OCI-LY7 (cell line): Measurements from ENCODE around the gene CDK14. TPM values are rescaled to one million over a fixed set of nuclear protein-coding genes. Genes with fewer than 3 reads are reported as not detected.

Experiments
- BruUV-seq: library from RNA; stranded (reverse); fragments of 400-500 nt; replicated peaks from 2 replicates; lab custom pipeline; 2021; lab: Mats Ljungman, UMichigan
- CTCF ChIA-PET: fragments of 300-600 bp; sonication (Branson Sonifier 250); formaldehyde crosslinking; loops from one replicate; lab custom pipeline; 2022; ENCODE audit warnings: antibody characterized with exemption; ENCODE audit not compliant: unreplicated experiment; lab: Charles Lee
- POLR2A ChIA-PET: fragments of 300-600 bp; sonication (Branson Sonifier 250); formaldehyde crosslinking; loops from one replicate; lab custom pipeline; 2022; ENCODE audit warnings: antibody characterized with exemption; lab: Charles Lee
- DNase-seq: peaks from one replicate; pipeline ENCODE4 v3.0.0-alpha.2; 2015; ENCODE audit warnings: low spot score
- H2AFZ ChIP-seq: fragments of 200-600 bp; sonication (generic), shearing (Covaris generic); 2 replicates; pipeline ENCODE4 v1.6.1; 2014; ENCODE audit warnings: mild to moderate bottlenecking, antibody characterized with exemption, low read length, moderate library complexity
- H3K27ac ChIP-seq: fragments of 200-600 bp; sonication (generic); 2 replicates; pipeline ENCODE4 v1.5.1; 2014; ENCODE audit warnings: mixed run types, low read depth, mild to moderate bottlenecking, moderate library complexity, low read length, inconsistent platforms; ENCODE audit not compliant: poor library complexity, severe bottlenecking
- H3K36me3 ChIP-seq: fragments of 200-600 bp; sonication (generic); 2 replicates; pipeline ENCODE4 v1.6.1; 2014; ENCODE audit warnings: mild to moderate bottlenecking, antibody characterized with exemption, low read length, moderate library complexity, mixed read lengths; ENCODE audit not compliant: insufficient read depth
- H3K4me1 ChIP-seq: fragments of 200-600 bp; sonication (generic); 2 replicates; pipeline ENCODE4 v1.5.1; 2014; ENCODE audit warnings: mild to moderate bottlenecking, low read length; ENCODE audit not compliant: insufficient read depth, poor library complexity, severe bottlenecking
- H3K4me2 ChIP-seq: fragments of 200-600 bp; sonication (generic); 2 replicates; pipeline ENCODE4 v1.6.1; 2014; ENCODE audit warnings: mild to moderate bottlenecking, low read length
- H3K4me3 ChIP-seq: fragments of 200-600 bp; sonication (generic); 2 replicates; pipeline ENCODE4 v1.5.1; 2014; ENCODE audit warnings: mild to moderate bottlenecking, low read depth, low read length; ENCODE audit not compliant: poor library complexity, severe bottlenecking
- H3K79me2 ChIP-seq: fragments of 200-600 bp; sonication (generic); 2 replicates; pipeline ENCODE4 v1.6.1; 2016; ENCODE audit warnings: low read depth, mild to moderate bottlenecking, low read length, moderate library complexity, mixed read lengths; ENCODE audit not compliant: insufficient read depth
- H3K9me2 ChIP-seq: fragments of 200-600 bp; sonication (generic); 2 replicates; pipeline ENCODE4 v1.6.1; 2016; ENCODE audit warnings: mild to moderate bottlenecking, low read length, mixed read lengths; ENCODE audit not compliant: insufficient read depth
- H3K9me3 ChIP-seq: fragments of 200-600 bp; sonication (generic); 2 replicates; pipeline ENCODE4 v1.6.1; 2014; ENCODE audit warnings: mild to moderate bottlenecking, mixed run types, low read length, mixed read lengths
- H4K20me1 ChIP-seq: fragments of 200-600 bp; sonication (generic); 2 replicates; pipeline ENCODE4 v1.6.1; 2014; ENCODE audit warnings: mild to moderate bottlenecking, antibody characterized with exemption, low read length, moderate library complexity, mixed read lengths; ENCODE audit not compliant: insufficient read depth
- EZH2phosphoT487 ChIP-seq: fragments of 200-600 bp; sonication (generic); IDR thresholded peaks from 2 replicates; pipeline ENCODE4 v1.6.1; 2018; ENCODE audit warnings: low read depth, borderline replicate concordance, mild to moderate bottlenecking, mixed run types, antibody characterized with exemption, low read length, moderate library complexity, mixed read lengths
- intact Hi-C: fragments of 100-400 bp; cut with micrococcal nuclease; formaldehyde crosslinking; loops from one replicate; pipeline ENCODE4 v1.10.0; 2022; ENCODE audit not compliant: unreplicated experiment
- total RNA-seq, 2 experiments: library from RNA; depleted of rRNA in 1 of 2; stranded (reverse); fragments of >200 nt in 1 of 2; shearing (Covaris generic) in 1 of 2; gene quantifications; 2 replicates each; pipeline ENCODE4 v1.2.3, GENCODE V29; 2014 to 2022
- TF ChIP-seq, protein P1 (sequence below): fragments of 200-600 bp; sonication (generic); conservative IDR thresholded peaks from 2 replicates; pipeline ENCODE4 v1.5.1; 2014; ENCODE audit warnings: mild to moderate bottlenecking, antibody characterized with exemption, low read length, moderate library complexity, mixed read lengths

CDK14 gene
- total RNA-seq, 2 experiments from 2014 or later = 90.7 to 111 TPM

DNA sequence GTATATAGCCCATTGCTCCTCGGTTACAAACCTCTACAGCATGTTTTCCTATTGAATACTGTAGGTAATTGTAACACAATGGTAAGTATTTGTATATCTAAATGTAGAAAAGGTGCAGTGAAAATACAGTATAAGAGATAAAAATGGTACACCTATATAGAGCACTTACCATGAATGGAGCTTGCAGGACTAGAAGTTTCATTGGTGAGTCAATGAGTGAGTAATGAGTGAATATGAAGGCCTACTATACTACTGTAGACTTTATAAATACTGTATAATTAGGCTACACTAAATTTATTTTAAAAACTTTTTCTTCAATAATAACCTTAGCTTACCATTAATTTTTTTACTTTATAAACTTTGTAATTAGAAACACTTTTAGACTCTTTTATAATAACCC is 239.7 kb downstream of the CDK14 start:
- Histone ChIP-seq H3K9me2 (no peaks in the 10 kb centered on the region), H3K9me3 (peaks cover 5% of the 10 kb centered on the region; the same call in 1 of the 2 replicates), H4K20me1 (no peaks in the 10 kb centered on the region), H3K4me2 (no peak overlapping the region), H3K27ac (no peak overlapping the region), H3K79me2 (0 out of 2 replicates have a peak, but pooled peaks cover 3% of the 10 kb centered on the region), H3K4me1 (no peaks in the 10 kb centered on the region), H2AFZ (no peak overlapping the region), H3K4me3 (no peak overlapping the region), H3K36me3 (peaks cover 68% of the 10 kb centered on the region)
- POLR2A ChIA-PET = interaction anchor here (0.9 to 1.4 kb wide), 4 partner anchors 10 to 22 kb away, joined by 3 to 5 read pairs (median 4); no protein-coding TSS in a partner anchor
- intact Hi-C loops = loop anchor here (10.0 kb wide), 1 partner anchor 131 kb away; no protein-coding TSS in a partner anchor
- no TSS peak for BruUV-seq
- CTCF ChIA-PET = no interaction called here
- TF ChIP-seq EZH2phosphoT487 = no peak
- TF ChIP-seq, protein P1, sequence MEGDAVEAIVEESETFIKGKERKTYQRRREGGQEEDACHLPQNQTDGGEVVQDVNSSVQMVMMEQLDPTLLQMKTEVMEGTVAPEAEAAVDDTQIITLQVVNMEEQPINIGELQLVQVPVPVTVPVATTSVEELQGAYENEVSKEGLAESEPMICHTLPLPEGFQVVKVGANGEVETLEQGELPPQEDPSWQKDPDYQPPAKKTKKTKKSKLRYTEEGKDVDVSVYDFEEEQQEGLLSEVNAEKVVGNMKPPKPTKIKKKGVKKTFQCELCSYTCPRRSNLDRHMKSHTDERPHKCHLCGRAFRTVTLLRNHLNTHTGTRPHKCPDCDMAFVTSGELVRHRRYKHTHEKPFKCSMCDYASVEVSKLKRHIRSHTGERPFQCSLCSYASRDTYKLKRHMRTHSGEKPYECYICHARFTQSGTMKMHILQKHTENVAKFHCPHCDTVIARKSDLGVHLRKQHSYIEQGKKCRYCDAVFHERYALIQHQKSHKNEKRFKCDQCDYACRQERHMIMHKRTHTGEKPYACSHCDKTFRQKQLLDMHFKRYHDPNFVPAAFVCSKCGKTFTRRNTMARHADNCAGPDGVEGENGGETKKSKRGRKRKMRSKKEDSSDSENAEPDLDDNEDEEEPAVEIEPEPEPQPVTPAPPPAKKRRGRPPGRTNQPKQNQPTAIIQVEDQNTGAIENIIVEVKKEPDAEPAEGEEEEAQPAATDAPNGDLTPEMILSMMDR = no peak
- DNase-seq = no peak

DNA sequence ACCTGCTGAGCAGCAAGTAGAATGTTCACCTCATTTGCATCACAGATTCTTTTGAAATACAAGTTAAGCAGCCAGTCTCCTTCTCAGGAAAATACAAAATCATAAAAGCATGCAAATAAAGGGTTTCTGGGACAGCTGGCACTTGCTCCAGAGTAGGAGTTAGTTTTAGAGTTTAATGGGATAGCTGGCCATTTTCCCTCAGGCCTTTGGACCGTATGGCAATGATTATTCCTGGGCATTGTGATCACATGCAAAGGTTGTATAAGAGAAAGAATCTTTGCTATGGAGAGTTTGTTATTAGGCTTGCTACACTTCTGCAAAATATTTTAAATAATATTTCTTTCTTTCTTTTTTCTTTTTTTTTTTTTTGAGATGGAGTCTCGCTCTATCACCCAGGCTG is 240.8 kb downstream of the CDK14 start:
- 0 out of 2 replicates have a peak, but pooled peaks cover 3% of the 10 kb centered on the region for H3K79me2 ChIP-seq

More for the DNA sequence above, 240.8 kb downstream of the CDK14 start:
- POLR2A ChIA-PET = no interaction called here
- H4K20me1 ChIP-seq = no peaks in the 10 kb centered on the region
- CTCF ChIA-PET = no interaction called here
- no peak overlapping the region for H3K27ac ChIP-seq
- H2AFZ ChIP-seq = no peak overlapping the region
- intact Hi-C loops = loop anchor here (10.0 kb wide), 1 partner anchor 132 kb away; no protein-coding TSS in a partner anchor
- no peak overlapping the region for H3K4me3 ChIP-seq
- H3K36me3 ChIP-seq = peaks cover 58% of the 10 kb centered on the region
- DNase-seq = no peak
- BruUV-seq = no TSS peak
- no peaks in the 10 kb centered on the region for H3K9me2 ChIP-seq
- TF ChIP-seq, protein P1 = no peak
- no peak for TF ChIP-seq EZH2phosphoT487
- H3K9me3 ChIP-seq = peaks cover 5% of the 10 kb centered on the region; the same call in 1 of the 2 replicates
- no peak overlapping the region for H3K4me2 ChIP-seq
- H3K4me1 ChIP-seq = peaks cover 5% of the 10 kb centered on the region
